Mucosa of gallbladder (tissue), 1 donor: ENCODE results near the gene TNFRSF25. TPM values are rescaled to one million over a fixed set of nuclear protein-coding genes. Genes with fewer than 3 reads are reported as not detected.
"Not testable (repeated sequence)": the region's sequence is repeated elsewhere in the genome, so short reads cannot be mapped to it uniquely, and the experiment has no call there.

Experiments
- DNase-seq: peaks from one replicate; pipeline ENCODE4 v3.0.0-alpha.2; 2020; ENCODE audit warnings: low spot score
- total RNA-seq: library from RNA; stranded (reverse); gene quantifications from one replicate; pipeline ENCODE4 v1.2.1, GENCODE V29; 2021
- donor health status: DM: no; HTN: no; CAD: no.

The TNFRSF25 gene
- total RNA-seq, 1 donor from 2014 or later = 20.6 TPM

DNA sequence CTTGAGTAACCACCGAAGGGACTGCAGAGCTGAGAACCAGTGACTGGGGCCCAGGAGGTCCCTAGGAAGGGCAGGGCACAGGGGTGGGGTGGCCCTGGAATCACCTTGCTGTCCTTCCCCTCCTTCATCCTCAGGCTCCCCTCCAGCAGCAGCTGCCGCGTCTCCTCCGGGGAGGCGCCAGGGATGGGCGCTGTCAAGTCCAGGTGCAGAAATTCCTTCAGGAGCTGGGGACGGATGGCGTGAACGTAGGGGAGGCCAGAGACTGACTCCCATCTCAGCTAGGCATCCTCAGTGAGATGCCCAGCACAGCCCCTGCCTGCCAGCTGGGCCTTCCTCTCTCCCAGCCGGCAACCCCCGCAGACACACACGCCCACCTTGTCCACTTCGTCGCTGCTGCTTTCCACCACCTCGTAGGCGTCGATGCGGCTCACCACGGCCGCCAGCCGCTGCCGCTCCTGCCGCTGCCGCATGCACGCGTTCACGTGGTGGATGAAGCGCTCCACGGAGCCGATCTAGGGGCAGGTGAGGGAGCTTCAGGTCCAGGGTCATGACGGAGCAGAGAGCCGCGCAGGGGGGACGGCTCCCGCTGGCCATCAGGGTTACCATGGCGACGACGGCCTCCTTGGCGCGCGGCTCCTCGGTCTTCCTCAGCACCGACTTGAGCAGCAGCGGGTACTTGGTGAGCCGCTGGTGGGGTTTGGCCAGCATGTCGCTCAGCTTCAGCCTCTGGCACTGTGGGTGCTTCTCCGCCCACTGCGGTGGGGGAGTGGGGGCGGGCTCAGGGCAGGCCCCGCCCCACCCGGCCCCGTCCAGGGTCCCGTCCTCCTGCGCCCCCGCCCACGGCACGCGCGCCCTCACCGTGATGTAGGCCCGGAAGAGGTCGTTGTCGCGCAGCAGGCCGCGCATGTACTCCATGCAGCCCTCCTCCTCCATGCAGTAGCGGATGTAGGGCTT, 4.4 kb upstream of the TNFRSF25 start:
- no peak for DNase-seq

DNA sequence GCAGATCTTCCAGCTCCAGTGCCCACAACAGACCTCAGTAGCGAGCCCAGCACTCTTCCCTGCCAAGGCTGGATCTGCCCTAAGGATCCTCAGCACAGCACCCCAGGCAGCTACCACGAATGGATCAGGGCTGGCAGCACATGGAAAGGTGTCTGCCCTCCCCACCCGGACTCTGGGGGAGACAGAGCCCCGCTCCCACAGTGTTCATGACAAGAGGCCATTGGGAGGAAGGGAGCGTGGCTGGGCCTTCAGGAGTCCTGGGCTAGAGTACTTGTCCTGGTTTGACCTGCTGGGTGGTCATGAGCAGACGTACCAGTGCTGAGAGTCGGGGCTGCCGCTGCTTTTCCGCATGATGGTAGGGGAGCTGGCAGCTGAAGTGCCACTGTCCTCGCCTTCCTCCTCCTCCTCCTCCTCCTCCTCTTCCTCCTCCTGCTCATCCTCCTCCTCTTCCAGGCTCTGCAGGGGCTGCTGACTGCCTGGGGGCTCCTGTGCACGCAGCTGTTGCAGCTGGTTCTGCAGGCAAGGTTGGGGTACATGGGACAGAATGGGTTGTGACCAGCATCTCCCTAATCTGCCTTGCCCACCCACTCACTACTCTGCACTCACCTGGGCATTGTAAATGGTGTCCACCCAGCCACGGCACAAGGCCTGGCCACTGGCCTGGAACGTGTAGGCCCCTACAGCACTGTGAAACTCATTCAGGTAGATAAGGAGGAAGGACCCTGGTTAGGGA, 2.9 kb upstream of the TNFRSF25 start:
- DNase-seq = no peak

DNA sequence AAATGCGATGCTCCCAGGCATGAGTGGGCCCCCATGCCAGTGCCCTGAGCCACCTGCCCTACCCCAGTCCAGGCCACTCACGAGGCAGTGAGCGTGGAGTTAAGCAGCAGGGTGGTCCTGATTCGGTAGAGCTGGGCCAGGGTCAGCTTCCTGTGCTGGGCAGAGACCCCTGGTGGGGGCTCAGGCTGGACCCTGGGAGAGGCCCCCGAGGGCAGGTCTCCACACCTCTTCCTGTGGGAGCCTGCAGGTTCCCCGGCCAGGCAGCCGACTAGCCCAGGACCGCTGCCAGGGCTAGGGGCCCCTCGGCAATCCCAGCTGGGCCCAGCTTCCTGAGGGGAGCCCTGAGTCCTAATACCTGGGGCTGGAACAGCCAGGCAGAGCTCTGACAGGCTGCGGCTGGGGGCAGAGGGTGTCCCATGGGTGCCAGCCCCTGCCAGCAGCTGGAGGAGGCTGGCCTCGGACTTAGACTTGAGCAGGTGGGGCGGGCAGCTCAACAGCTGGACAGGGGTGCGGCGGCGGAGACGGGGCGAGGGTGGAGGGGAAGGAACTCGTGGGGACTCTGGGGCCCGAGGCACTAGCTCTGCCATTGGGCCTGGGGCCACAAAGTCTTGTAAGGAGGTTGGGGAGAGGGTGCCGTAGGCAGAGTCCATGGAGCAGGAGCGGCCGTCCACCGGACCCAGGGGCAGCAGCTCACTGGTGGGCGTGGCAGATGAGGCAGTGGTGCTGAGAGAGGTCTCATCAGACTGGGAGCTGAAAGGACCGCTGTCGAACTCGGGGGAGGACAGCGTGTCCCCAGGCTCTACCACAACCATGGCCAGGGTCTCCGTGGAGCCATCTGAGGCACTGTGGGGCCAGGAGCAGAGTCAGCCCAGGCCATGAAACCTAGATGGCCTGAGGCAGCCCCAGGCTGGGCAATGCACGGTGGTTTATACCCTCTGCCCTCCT, 2.0 kb upstream of the TNFRSF25 start:
- no peak for DNase-seq

DNA sequence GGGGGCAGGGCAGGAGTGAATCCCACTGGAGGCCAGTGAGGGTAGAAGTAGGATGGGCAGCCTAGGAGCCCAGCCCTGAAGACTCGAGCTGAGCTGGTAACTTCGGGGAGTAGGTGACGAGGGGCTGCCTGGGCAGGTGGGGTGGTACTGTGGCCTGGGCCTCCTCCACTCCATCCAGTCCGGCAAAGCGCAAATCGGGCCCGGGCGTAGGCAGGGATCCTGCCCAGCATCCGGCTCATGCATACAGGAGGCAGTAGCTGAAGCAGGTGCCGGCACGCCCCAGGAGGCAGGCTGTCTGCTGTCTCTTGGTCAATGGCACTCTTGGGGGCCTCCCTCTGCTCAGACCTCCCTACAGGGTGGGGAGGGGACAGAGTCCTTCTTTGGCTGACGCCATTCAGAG, 1.3 kb upstream of the TNFRSF25 start:
- DNase-seq = no peak

DNA sequence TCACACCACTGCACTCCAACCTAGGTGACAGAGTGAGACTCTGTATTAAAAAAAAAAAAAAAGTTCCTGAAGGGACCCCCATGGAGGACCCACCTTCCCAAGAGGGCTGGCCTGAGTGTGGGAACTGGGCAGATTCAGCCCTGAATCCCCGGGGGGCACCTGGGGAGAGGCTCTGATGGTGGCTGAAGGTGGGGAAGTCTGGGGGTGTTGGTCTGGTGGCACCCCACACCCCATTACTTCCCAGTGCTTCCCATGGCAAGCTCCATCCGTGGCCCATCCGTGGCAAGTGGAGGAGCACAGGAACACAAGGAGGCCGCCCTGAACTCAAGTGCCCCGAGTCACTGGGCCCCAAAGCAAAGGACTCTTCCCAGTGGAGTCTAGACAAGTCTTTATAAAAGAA, 778 bp upstream of the TNFRSF25 start:
- no peak for DNase-seq

DNA sequence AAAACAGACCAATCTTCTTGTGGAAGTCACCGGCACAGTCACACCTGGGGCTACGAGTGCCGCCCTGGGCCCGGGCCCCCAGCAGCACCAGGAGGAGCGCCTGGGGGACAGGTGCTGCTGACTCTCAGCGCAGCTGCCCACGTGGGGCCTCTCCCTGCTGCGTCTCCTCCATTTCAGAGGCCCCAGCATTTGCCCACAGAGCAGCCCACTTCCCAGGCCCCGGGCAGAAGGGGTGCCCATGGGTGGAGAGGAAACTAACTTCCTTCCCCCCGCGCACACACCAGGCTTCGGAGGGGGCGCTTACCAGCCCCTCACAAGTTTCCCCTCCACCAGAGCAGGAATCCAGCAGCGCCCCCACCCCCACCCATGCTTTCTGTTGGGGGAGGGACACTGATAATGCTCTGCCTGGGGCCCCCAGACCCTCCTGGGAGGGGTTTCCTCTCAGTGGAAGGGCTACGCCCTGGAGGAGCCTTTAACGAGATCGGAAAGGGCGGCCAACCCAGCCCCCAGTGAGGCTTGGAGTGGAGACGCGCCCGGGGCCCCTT, 440 bp downstream of the TNFRSF25 start:
- no peak for DNase-seq

DNA sequence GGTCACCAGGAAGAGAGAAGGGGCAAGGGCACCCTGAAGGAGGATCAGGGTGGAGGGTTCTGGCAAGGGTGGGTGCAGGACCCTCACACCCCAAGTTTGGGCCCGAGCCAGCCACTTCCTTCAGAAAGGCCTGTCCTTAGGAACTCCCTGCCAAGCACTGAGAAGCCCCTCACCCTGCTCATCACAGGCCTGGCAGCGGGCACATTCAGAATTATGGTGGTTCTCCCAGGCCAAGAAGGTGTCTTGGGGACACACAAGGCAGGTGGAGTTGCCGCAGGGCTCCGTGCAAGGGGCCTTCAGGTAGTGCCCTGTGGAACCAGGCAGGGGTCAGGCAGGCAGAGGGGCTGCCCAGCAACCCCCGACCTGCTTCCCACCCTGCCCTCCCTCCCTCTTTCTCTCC, 1.1 kb downstream of the TNFRSF25 start:
- no peak for DNase-seq

DNA sequence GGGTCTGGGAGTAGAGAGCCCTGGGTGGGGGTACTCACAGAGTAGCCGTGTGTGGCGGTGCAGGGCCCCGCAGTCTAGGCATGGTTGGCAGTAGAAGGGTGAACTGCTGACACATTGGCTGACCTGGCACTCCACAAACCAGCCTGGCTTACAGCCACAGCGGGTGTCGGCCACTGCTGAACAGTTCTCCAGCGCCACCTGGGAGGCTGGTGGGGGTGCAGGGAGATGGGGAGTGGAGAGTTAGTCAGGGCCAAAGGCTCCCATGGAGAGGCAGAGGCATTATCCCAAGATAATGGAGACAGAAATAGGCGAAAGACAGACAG, 1.5 kb downstream of the TNFRSF25 start:
- peak; percentile 62 for DNase-seq

DNA sequence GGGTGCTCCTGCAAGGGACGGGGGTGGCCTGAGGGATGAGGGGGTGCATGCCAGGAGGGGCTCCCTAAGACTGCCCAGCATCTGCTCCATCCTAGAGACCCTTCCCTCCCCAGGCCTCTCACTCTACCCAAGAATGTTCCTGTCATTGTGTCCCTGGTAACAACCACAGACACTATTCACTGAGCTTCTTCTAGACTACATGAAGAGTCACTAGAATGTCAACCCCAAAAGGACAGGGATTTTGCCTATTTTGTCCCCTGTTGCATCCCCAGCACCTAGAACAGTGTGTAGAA, 2.9 kb downstream of the TNFRSF25 start:
- DNase-seq = no peak

DNA sequence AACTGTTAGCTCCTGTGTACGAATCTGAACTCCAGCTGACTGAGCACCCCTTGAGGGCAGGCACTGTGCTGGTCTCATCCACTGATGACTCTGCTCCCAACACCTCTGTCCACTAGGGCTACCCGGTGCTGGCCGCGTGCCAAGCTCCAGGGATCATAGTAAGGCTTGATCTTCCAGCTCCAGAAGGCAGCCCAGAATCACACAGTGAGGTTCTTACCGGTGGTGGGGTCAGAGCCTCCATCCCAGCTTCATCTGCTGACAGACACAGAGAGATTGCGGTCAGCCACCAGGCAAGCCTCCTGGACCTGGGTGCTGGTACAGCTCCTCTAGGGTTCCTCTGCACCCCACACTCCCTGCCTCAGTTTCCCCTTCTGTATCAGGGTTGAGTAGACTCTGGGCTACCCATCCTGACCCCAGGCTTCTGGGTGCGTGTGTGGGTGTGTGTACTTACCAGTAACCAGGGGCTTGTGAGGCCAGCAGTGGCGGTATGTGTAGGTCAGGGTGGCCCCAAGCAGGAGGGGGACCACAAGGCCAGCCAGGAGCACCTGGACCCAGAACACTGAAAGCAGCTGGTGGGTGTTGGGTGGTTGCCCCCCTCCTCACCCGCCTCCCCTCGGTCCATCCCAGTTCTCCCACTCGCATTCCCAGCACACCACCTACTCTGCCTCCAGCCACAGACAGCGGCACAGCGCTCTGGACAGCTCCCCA, 3.4 kb downstream of the TNFRSF25 start:
- DNase-seq = no peak

DNA sequence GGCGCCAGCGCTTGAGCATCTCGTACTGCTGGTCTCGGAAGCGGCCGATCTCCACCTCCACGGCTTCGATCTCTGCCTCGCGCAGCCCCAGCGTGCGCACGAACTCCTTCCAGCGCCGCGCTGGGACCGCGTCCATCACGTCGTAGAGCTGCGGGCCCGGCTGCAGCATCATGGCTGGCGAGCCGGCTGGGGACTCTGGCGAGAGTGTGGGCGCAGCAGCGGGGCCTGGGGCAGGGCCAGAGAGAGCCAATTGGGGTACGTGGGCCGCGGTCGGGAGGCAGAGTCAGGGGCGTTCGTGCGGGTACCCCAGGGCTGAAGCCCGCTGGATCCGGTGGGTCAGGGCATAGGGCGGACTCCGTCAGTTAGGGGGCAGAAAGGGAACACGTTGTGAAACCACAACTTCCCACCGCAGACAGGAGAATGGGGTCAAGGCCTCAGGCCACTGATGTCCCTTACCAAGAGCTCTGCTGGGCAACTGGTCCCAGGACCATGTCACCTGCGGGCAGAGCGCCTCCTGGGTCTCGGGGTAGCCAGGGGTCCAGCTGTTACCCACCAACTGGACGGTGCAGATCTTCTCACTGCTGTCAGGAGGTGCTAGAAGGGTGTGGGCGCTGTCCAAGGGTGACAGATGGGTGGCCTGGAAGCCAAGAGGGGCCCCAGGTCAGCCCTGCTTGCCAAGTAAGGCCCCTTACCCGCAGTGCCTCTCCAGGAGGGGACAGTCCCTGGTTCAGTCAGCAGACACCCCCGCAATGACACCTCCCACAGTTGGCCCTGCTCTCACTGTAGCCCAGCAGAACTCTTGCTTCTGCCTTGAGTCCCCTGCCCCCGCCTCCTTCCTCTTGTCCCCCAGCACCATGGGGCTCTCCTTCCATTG, 4.2 kb downstream of the TNFRSF25 start:
- DNase-seq = no peak

DNA sequence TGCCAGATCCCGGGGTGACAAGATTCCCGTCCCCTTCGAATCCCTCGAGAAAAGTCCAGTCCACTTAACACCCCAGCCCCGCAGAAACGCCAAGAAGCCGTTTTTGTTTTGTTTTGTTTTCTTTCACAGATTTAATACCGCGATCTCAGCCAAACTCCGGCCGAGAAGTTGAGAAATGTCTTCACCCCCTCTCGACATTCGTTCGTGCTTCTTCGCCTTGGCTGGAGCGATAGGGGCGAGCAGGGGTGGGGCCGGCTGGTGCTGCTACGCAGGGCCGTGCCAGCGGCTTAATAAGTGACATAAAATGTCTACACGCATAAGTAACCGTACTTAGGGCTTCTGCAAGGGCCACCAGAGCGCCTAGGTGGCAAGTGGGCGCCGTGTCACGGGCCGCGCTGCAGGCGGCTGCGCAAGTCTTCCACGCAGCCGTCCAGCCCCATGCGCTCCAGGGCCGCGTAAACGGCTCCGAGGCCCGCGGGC, 4.9 kb downstream of the TNFRSF25 start:
- DNase-seq = no peak

DNA sequence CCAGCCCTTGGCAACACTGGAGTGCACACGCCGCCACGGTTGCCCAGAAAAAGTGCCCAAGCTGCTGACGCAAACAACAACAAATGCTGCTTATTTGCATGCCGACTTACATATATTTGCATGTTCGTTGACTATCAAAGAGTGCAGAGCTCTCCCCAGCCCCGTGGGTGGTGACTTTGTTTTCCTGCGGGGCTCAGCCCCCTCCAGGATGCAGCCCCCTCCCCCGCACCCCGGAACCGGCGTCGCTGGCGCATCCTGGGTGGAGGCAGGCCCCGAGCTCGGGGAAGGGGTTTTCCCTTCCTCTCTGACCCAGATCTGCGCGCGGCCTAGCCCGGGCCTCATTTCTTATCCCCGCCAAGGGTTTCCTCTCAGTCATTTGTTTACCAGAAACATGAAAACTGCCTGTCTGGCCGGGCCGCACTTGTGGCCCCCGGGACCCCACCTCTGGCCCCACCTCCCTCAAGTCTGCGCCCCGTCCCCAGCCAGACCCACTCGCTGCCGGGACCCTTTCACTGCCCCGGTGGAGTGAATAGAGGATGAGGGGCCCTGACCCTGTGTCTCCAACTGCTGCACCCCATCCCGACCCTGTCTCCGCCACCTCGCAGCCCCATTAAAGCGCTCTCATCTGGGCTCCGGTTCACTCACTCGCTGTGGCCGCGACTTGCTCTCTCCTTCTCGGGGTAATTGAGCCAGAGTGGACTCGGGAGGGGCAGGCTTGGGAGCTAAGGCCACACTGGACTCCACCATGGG, 5.5 kb downstream of the TNFRSF25 start:
- no peak for DNase-seq

DNA sequence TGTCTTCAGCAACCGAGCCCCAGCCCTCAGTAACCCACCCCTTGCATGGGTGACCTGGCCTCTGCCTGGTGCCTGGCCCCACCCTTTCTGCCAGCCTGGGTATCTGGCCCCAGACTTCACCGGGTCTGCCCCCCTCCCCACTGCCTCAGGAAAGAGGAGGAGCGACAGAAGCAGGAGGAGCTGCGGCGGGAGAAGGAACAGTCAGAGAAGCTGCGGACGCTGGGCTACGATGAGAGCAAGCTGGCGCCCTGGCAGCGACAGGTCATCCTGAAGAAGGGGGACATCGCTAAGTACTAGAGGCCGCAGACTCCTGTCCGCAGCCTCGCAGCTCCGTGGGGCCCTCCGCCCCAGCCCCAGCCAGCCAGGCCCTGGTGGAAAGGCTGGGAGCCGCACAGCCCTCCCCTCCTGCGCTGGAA, 6.1 kb downstream of the TNFRSF25 start:
- no peak for DNase-seq

DNA sequence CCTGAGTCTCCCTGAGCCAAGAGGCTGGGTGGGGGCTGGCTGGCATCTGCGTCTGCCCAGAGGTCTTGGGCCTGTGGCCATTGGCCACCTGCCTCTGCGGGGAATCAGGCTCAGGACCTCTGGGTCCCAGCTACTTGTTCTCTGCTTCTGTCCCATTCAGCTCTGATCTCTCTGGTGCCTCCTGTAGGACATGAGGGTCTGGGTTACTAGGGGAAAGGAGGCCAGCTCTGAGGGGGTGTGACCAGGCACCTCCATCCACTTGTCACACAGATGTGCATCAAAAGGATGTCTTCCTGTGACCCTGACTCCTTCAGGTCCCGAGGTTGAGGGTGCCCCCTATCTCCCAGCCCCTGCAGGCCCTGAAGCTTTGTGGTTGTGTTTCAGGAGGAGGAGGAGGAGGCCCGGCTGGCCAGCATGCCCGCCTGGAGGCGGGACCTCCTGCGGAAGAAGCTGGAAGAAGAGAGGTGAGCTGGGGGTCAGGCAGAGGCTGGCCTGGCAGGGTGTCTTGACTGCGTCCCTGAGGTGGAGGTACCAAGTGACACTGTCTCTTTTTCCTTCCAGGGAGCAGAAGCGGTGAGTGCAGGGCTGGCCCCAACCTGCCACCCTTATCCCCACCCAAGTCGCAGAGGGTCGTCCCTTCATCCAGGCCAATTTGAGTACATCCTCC, 9.0 kb downstream of the TNFRSF25 start:
- no peak for DNase-seq

DNA sequence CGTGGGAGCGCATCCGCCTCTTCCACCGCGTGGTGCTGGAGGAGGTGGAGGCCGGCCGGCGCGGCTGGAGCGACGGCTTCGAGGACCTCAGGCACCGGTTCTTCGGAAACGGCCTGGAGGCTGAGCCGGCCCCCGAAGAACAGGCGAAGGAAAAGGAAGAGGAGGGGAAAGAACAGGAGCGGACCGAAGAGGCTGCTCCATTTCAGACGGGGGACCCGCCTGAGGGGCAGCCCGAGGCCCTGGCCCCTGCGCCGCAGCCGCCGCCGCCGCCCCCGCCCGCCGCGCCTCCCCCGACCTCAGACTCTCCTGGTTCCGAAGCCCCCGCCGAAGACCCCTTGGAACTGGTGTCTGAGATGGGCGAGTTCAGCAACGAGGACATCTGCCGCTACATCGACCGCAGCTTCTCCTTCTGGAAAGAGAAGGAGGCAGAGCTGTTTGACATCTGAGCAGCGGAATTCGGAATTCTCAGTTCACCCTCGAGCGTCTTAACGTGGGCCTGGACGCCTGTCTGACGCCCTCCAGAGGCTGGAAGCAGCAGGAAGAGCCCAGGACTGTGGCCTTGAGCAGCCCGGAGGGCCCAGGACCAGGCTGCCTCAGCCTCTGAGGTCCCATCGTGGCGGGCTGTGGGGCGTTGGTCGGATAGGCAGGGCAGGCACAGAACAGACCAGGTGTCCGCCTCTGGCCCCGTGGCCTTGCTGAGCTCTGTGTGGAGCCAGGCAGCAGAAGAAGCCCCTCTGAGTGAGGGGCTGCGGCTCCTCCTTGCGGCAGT, 10.0 kb downstream of the TNFRSF25 start:
- DNase-seq = not testable (repeated sequence)

DNA sequence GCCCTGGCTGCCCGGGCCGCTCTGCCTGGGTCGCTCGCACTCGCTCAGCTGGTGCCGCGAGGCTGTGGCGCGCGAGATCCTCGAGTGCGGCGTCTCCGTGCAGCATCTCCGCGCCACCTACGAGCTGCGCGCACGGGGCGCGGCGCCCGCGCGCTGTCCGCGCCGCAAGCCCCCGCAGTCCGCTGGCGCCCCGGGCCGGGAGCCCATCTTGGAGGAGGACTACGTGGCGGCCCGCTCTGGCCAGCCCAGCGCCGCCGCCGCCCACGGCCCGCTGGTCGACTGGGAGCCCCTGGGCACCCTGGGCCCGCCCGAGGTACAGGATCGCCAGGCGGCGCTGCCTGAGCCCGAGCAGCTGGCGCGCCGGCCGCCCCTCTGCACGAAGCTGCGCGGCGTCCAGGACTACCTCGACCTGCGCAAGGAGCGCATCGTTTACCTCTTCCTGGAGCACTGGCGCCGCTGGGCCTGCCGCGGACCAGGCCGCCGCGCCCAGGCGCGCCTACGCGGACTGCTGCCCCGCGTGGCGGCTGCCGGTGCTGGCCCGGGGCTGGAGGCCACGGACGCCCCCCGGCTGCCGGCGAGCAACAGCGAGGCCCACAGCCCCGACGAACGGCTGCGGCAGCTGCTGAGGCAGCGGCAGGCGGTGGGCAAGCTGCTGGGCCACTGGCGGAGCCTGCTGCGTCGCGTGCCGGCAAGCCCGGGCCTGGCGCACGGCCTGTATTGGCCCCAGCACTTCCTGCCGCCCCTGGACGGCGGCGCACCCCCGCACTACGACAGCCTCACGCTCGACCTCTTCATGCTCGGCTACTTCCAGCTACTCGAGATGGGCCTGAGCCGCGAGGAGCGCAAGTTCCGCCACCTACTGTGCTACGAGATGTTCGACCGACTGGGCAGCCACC, 10.9 kb downstream of the TNFRSF25 start:
- no peak for DNase-seq
